ENCODE measurements around the gene NRG2.

The NRG2 gene

DNA sequence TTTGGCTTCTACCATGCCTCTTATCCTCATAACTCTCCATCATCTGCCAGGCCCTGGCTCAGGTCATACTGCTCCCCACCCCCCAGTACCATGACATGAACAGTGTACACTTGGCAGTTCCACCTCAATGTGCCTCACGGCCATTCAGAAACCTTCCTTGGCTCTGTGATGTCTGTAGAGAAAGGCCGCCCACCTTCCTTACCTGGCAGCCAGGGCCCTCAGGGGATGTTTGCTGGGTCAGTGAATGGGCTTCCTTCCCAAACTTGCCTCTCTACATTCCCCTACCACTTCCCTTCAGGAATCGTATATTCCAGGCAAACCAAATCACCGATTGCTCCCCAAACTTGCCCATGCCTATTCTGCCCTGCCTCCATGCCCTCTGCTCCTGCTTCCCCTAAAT lies 146.4 kb downstream of the NRG2 start:
- TF ChIP-seq CTCF (IDR thresholded peaks at IDR 0.05; ENCODE audit: low read depth, low read length): no peak
- H3K4me3 ChIP-seq (ENCODE audit: low read depth, low read length): no peak overlapping the region

DNA sequence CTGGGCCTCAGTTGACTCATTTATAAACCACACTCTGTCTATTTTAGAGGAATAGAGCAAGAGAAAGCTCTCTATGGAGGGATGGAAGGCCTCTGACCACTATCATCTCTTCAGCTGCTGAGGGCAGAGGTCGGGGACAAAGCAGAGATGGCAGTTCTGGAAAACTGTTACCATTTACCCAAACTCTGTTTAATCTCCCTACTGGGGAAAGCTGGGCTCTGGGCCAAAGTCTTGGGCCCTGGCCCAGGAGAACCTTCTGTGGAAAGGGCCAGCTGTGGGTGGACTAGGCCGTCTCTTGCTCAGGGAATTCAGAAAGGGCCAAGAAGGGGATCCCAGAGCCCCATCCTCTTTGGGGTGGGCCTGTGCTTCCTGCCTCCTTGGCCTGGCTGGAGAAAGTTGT lies 147.5 kb downstream of the NRG2 start:
- H3K4me3 ChIP-seq (ENCODE audit: low read depth, low read length): no peak overlapping the region
- TF ChIP-seq CTCF (IDR thresholded peaks at IDR 0.05; ENCODE audit: low read depth, low read length): no peak

DNA sequence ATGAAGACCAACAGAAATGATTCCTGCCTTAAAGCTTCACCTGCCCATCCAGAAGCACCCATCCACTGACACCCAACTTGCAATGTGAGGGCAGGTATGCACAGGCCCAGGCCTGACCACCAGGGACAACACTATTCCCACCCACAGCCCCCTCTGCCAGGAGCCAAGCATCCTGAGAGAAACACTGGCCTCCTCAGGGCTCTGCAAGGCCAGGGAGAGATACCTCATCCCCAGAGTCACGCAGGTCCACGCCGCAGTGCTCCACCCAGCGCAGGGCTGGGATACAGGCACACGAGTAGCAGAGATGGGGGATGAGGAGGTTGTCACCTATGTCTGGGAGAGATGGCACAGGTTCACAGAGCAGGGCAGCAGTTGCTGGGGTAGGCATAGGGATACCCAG lies 148.1 kb downstream of the NRG2 start:
- no peak overlapping the region for H3K4me3 ChIP-seq (ENCODE audit: low read depth, low read length)
- no peak for TF ChIP-seq CTCF (IDR thresholded peaks at IDR 0.05; ENCODE audit: low read depth, low read length)

- TF ChIP-seq CTCF (IDR thresholded peaks at IDR 0.05; ENCODE audit: low read depth, low read length): no peak
- H3K4me3 ChIP-seq (ENCODE audit: low read depth, low read length): no peak overlapping the region
These were observed 149.2 kb downstream of the NRG2 start for GRCh38 chr5:139893873-139894272.

GRCh38 chr5:139889410-139889809 lies 153.7 kb downstream of the NRG2 start:
- no peak for TF ChIP-seq CTCF (IDR thresholded peaks at IDR 0.05; ENCODE audit: low read depth, low read length)
- no peak overlapping the region for H3K4me3 ChIP-seq (ENCODE audit: low read depth, low read length)

DNA sequence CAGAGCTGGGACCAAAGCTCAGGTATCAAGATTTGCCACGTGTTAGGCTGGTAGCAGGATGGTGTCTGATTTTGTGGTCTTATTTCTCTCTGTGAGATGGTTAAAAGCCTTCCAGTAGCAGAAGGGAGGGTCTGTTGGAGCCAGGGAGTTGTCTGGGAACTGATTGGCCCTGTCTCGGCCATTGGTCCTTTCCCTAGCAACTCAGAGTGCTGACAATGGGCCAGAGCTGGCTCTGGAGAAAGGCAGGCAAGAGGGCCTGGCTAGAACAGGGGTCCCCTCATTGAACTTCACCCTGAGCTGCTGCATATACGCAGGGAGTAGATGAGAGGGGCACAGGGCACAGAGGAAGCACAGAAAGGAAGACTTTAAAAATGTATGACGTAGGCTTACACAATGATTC lies 154.7 kb downstream of the NRG2 start:
- H3K4me3 ChIP-seq (ENCODE audit: low read depth, low read length): no peak overlapping the region
- no peak for TF ChIP-seq CTCF (IDR thresholded peaks at IDR 0.05; ENCODE audit: low read depth, low read length)

- no peak overlapping the region for H3K4me3 ChIP-seq (ENCODE audit: low read depth, low read length)
- no peak for TF ChIP-seq CTCF (IDR thresholded peaks at IDR 0.05; ENCODE audit: low read depth, low read length)
These were observed 156.9 kb downstream of the NRG2 start for GRCh38 chr5:139886213-139886612.
